GM18909 (cell line): ENCODE measurements around the gene TNNT3.
"Not testable (repeated sequence)": the region's sequence is repeated elsewhere in the genome, so short reads cannot be mapped to it uniquely, and the experiment has no call there.

Experiments used
- ATAC-seq: cut with Tn5 transposase; IDR thresholded peaks from one replicate; pipeline ENCODE4 v1.9.1; 2021; ENCODE audit warnings: mild to moderate bottlenecking; ENCODE audit not compliant: unreplicated experiment, poor library complexity

TNNT3 gene

GRCh38 chr11:1919391-1920127 is at the start of gene TNNT3:
Gene TNNT3, plus strand, starts transcription at chr11:1919703. Its CDS starts 3,172 bp downstream, at chr11:1922875.
- ATAC-seq: no peak

- no peak for ATAC-seq
Observed at GRCh38 chr11:1870326-1870696, 49.2 kb upstream of the TNNT3 start.

- no peak for ATAC-seq
Observed at GRCh38 chr11:1870721-1871466, 48.6 kb upstream of the TNNT3 start.

GRCh38 chr11:1871531-1871930 is 48.0 kb upstream of the TNNT3 start:
- no peak for ATAC-seq

GRCh38 chr11:1872267-1872985 is 47.1 kb upstream of the TNNT3 start:
- ATAC-seq: no peak

- ATAC-seq: no peak
Observed at GRCh38 chr11:1873048-1873812, 46.3 kb upstream of the TNNT3 start.

GRCh38 chr11:1873813-1874150 is 45.7 kb upstream of the TNNT3 start:
- ATAC-seq: not testable (repeated sequence)

GRCh38 chr11:1874441-1875092 is 44.9 kb upstream of the TNNT3 start:
- ATAC-seq: not testable (repeated sequence)

GRCh38 chr11:1875093-1875850 is 44.2 kb upstream of the TNNT3 start:
- no peak for ATAC-seq

GRCh38 chr11:1875851-1876301 is 43.6 kb upstream of the TNNT3 start:
- not testable (repeated sequence) for ATAC-seq

- ATAC-seq: no peak
Observed at GRCh38 chr11:1876361-1877063, 43.0 kb upstream of the TNNT3 start.

- no peak for ATAC-seq
Observed at GRCh38 chr11:1877211-1878136, 42.0 kb upstream of the TNNT3 start.

GRCh38 chr11:1878137-1879031 is 41.1 kb upstream of the TNNT3 start:
- no peak for ATAC-seq

- no peak for ATAC-seq
Observed at GRCh38 chr11:1879342-1879940, 40.1 kb upstream of the TNNT3 start.

GRCh38 chr11:1879941-1880720 is 39.4 kb upstream of the TNNT3 start:
- no peak for ATAC-seq
